Testis (tissue), 2 donors: Measurements from ENCODE around the gene TMEM156.

Experiments used
- POLR2A ChIP-seq: fragments of 450-650 bp; IDR thresholded peaks from one replicate; pipeline ENCODE4 v1.6.1; 2017; ENCODE audit warnings: antibody characterized with exemption, mild to moderate bottlenecking, moderate library complexity
- TF ChIP-seq, protein P1 (sequence below), 3 experiments: fragments of 450-650 bp in 2 of 3; fragments of 200-600 bp in 1 of 3; sonication (generic) in 1 of 3; IDR thresholded peaks; one replicate each; pipeline ENCODE4 v1.5.1; 2016 to 2019; ENCODE audit warnings: antibody characterized with exemption in 3 of 3, mild to moderate bottlenecking in 2 of 3, moderate library complexity in 1 of 3

GRCh38 chr4:39067031-39067430 is 34.8 kb upstream of the TMEM156 start:
- no peak for TF ChIP-seq POLR2A
- TF ChIP-seq, protein P1, sequence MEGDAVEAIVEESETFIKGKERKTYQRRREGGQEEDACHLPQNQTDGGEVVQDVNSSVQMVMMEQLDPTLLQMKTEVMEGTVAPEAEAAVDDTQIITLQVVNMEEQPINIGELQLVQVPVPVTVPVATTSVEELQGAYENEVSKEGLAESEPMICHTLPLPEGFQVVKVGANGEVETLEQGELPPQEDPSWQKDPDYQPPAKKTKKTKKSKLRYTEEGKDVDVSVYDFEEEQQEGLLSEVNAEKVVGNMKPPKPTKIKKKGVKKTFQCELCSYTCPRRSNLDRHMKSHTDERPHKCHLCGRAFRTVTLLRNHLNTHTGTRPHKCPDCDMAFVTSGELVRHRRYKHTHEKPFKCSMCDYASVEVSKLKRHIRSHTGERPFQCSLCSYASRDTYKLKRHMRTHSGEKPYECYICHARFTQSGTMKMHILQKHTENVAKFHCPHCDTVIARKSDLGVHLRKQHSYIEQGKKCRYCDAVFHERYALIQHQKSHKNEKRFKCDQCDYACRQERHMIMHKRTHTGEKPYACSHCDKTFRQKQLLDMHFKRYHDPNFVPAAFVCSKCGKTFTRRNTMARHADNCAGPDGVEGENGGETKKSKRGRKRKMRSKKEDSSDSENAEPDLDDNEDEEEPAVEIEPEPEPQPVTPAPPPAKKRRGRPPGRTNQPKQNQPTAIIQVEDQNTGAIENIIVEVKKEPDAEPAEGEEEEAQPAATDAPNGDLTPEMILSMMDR (IDR thresholded peaks at IDR 0.05) = no peak
